Activated naive CD4-positive, alpha-beta T cell treated with anti-CD3 and anti-CD28 coated beads, Interleukin-2, amount 10 ng/mL, durations not matched to agents 7 days and 5 days (primary cell): ENCODE measurements around the gene CPXM2.

Experiments used
- CTCF ChIA-PET: fragments of 350-600 bp; sonication (Branson Sonifier 250); formaldehyde crosslinking; loops from one replicate; lab custom pipeline; 2021; ENCODE audit warnings: antibody characterized with exemption; lab: Charles Lee
- DNase-seq: peaks from one replicate; pipeline ENCODE4 v3.0.0-alpha.2; 2020
- H3K27ac Mint-ChIP-seq: one replicate; pipeline ENCODE4 v1.8.0; 2021; ENCODE audit warnings: mild to moderate bottlenecking, moderate library complexity, mixed read lengths
- H3K27me3 Mint-ChIP-seq: one replicate; pipeline ENCODE4 v1.8.0; 2021; ENCODE audit warnings: mild to moderate bottlenecking, mixed read lengths
- H3K36me3 Mint-ChIP-seq: one replicate; pipeline ENCODE4 v1.8.0; 2021; ENCODE audit warnings: mixed read lengths
- H3K4me1 Mint-ChIP-seq: one replicate; pipeline ENCODE4 v1.8.0; 2021; ENCODE audit warnings: mixed read lengths
- H3K4me3 Mint-ChIP-seq: one replicate; pipeline ENCODE4 v1.8.0; 2021; ENCODE audit warnings: mild to moderate bottlenecking, moderate library complexity, mixed read lengths
- H3K9me3 Mint-ChIP-seq: one replicate; pipeline ENCODE4 v1.8.0; 2021; ENCODE audit warnings: mixed read lengths

Gene CPXM2

DNA sequence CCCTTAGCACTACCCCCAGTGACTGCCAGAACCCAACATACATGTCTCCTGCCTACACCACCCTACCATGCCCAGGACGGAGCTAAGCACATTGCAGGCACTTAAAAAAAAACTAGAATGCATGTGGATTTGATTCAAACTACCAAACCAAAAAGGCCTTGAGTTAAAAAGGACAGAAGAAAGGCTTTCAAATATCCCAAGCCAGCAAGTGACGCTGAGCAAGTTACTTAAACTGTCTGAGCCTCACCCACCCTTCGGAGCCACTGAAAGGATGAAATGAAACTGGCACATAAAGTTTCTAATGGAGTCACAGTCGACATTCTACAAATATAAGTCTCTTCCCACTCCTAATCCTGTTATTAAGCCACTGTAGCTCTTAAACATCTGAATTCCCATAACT, 1.8 kb downstream of the CPXM2 start:
- Mint-ChIP-seq H3K36me3 (no peaks in the 10 kb centered on the region), H3K4me3 (no peak overlapping the region), H3K9me3 (no peaks in the 10 kb centered on the region), H3K4me1 (no peaks in the 10 kb centered on the region), H3K27me3 (peaks cover 30% of the 10 kb centered on the region), H3K27ac (no peak overlapping the region)
- CTCF ChIA-PET, result interaction anchor here (1.5 kb wide), 1 partner anchor 44 kb away, joined by 8 read pairs; no protein-coding TSS in a partner anchor
- no peak for DNase-seq

DNA sequence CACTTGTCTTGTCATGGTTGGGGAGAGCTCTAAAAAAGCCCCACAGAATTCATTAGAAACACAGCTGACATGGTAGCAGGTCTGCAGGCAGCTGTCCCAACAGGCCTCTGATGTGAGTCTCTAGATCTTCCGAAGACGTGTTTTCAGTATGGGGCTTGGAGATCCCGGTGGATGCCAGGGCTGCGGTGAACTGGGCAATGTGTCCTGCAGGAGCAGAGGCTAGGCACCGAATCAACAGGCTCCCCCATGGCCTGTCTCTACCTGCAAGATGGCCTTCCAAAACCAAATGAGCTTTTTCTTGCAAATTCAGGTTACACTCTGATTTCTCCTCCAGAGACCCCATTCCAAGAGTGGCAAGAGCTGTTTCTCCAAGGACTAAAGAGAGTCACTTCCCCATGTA, 2.9 kb downstream of the CPXM2 start:
- no peak overlapping the region for H3K4me3 Mint-ChIP-seq
- H3K27ac Mint-ChIP-seq, result no peak overlapping the region
- H3K4me1 Mint-ChIP-seq, result no peaks in the 10 kb centered on the region
- CTCF ChIA-PET, result interaction anchor here (1.5 kb wide), 1 partner anchor 43 kb away, joined by 8 read pairs; no protein-coding TSS in a partner anchor
- no peaks in the 10 kb centered on the region for H3K9me3 Mint-ChIP-seq
- DNase-seq, result no peak
- H3K36me3 Mint-ChIP-seq, result no peaks in the 10 kb centered on the region
- peaks cover 30% of the 10 kb centered on the region for H3K27me3 Mint-ChIP-seq

DNA sequence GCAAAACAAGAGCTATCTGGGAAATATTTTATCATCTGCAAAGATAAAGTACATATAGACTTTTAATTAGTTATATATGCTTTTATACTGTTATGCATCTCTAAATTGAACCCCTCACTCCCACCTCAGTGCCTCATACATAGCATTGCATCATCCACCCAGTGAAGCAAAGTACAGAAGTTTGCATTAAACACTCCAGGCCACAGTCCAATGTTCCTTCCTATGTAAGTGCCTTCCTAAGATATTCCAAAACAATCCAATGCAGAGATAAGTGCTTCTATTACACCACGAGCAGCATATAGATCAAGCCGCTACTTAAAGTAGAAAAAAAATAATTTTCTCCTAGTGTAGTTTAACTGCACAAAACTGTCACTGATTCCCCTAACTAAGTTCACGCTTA, 3.4 kb downstream of the CPXM2 start:
- no peak for DNase-seq
- H3K27me3 Mint-ChIP-seq, result peaks cover 28% of the 10 kb centered on the region
- no peak overlapping the region for H3K4me3 Mint-ChIP-seq
- H3K27ac Mint-ChIP-seq, result no peak overlapping the region
- H3K9me3 Mint-ChIP-seq, result no peaks in the 10 kb centered on the region
- H3K36me3 Mint-ChIP-seq, result no peaks in the 10 kb centered on the region
- CTCF ChIA-PET, result no interaction called here
- no peaks in the 10 kb centered on the region for H3K4me1 Mint-ChIP-seq

DNA sequence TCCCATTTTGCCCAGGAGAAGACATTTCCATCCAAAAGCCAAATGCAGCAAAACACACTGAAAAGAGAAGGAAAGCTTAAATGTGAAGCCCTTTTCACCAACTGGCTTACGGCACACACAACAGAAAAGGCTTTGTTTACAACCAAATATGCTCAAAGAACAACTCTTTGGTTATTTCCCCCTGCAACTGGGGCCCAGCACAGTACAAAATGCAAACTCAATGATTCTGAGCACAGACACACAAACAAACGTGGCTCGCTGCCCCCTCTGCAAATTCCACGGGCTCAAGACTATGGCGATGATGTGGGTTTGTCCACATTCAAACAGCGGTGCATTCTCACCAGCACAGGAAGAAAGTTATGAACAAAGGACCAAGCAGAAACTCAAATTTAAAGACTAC, 5.3 kb downstream of the CPXM2 start:
- Mint-ChIP-seq H3K27me3 (peaks cover 13% of the 10 kb centered on the region), H3K36me3 (no peaks in the 10 kb centered on the region), H3K9me3 (no peaks in the 10 kb centered on the region)

DNA sequence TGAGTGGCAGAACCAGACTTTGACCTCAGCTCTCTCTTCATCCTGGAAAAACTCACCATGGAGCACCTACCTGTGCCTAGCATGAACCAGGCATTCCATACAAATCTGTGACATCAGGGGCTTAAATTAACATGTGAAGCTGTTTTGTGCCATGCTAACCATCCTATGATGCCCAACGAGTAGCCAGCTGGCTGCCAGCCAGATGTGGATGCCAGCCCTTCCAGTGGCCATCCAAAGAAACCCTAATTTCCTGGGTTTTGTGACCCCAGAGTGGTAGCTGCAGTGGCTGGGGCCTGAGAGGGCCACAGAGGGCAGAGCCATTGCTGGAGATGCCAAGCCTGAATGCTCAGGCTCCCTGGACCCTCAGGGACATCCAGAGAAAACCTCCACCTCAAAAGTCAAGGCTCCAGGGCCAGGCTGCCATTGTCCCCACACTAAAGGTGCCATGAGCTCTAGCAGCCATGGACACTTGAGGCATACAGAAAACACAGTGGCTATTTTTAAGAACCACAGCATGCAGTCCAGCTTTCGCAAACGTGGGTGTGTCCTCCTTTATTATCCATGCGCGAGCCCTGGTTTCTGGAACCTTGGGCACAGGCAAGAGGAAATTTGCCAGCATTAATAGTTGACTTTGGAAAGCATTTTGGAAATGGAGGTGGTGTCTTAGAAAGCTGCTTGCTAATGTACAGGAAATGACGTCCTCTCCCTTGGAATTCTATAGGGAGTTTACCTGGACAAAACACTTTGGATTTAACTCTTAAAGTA, 6.0 kb downstream of the CPXM2 start:
- Mint-ChIP-seq H3K27me3 (peaks cover 6% of the 10 kb centered on the region), H3K9me3 (no peaks in the 10 kb centered on the region), H3K27ac (no peak overlapping the region), H3K4me1 (no peaks in the 10 kb centered on the region), H3K36me3 (no peaks in the 10 kb centered on the region), H3K4me3 (no peak overlapping the region)
- CTCF ChIA-PET, result no interaction called here
- no peak for DNase-seq

More for the DNA sequence above, 5.3 kb downstream of the CPXM2 start:
- CTCF ChIA-PET, result no interaction called here
- no peaks in the 10 kb centered on the region for H3K4me1 Mint-ChIP-seq
- no peak for DNase-seq
- no peak overlapping the region for H3K4me3 Mint-ChIP-seq
- H3K27ac Mint-ChIP-seq, result no peak overlapping the region

DNA sequence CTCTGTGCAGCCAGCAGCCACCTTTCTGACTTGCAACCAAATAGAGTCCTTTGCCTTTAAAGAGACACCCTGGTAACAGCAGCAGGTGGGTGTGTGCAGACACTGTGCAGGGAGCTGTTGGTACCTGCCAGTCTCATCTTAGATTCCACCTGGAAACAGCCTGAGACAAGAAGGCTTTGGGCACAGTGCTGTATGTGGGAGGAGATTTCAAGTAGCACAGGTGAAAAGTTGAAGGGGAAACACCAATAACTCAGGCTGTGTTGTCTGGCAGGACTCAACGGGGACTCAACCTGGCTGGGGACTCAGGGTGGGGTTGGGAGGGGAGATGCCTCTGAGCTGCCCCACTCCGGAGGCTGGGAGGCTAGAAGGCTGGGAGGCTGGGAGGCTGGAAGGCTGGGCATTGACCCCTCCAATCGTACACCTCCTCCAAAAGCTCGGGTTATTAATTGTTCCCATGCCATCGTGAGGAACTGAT, 6.7 kb downstream of the CPXM2 start:
- no peak overlapping the region for H3K4me3 Mint-ChIP-seq
- CTCF ChIA-PET, result no interaction called here
- H3K27me3 Mint-ChIP-seq, result no peaks in the 10 kb centered on the region
- no peak for DNase-seq
- no peaks in the 10 kb centered on the region for H3K9me3 Mint-ChIP-seq
- H3K27ac Mint-ChIP-seq, result no peak overlapping the region
- H3K4me1 Mint-ChIP-seq, result no peaks in the 10 kb centered on the region
- H3K36me3 Mint-ChIP-seq, result no peaks in the 10 kb centered on the region

DNA sequence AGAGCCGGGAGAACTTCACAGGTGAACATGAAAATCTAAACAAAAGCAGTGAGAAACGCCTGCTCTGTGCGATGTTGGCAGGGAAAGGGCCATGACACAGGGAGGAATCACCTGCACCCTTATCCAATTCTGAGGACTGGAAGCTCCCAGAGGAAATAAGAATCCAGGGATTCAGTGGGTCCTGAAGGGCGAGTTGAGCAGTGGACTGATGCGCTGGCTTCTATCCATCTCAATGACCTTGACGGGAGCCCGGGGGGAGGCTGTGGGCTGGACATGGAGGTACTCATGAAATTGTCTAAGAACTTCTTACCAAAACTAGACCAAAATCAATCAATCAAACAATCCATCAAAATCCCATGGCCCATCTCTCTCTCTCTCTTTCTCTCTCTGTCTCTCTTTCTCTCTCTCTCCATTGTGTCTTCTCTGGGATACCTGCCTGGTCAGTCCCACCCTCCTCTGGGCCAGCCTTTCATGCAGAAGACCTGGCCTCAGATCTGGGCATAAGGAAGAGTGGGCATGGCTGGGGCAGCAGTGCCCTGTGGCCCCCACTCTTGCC, 7.2 kb downstream of the CPXM2 start:
- H3K9me3 Mint-ChIP-seq, result no peaks in the 10 kb centered on the region

DNA sequence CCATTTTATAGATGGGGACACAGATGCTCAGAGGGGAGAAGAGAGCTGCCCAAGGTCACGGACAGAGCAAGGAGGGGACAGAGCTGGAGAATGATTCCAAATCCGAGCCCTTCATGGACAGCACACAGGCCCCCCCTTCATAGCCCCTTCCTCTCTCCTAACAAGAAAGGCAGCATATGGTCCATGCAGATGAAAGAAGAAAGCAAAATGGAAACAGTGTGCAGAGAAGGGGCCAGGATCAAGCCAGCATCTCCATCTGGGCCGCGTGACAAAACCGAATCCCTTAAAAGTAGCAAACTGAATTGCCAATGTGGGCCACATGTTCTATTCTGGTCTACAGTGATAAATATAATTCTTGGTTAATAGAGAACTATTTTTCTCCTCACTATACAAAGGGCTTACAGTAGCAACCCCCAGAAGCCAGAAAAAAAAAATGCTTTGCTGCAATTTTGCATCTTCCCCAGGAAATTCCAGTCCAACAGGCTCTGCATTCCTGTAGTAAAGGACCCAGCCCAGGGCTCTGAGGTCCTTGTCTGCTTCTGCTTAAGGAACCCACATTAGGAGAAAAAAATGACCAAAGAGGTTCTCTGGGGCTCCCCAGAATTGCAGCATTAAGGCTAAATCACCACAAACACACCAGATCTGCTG, 7.8 kb downstream of the CPXM2 start:
- Mint-ChIP-seq H3K27me3 (no peaks in the 10 kb centered on the region), H3K4me1 (no peaks in the 10 kb centered on the region), H3K36me3 (no peaks in the 10 kb centered on the region), H3K9me3 (no peaks in the 10 kb centered on the region), H3K4me3 (no peak overlapping the region), H3K27ac (no peak overlapping the region)
- CTCF ChIA-PET, result no interaction called here
- DNase-seq, result no peak

More for the DNA sequence above, 7.2 kb downstream of the CPXM2 start:
- H3K4me3 Mint-ChIP-seq, result no peak overlapping the region
- DNase-seq, result no peak
- CTCF ChIA-PET, result no interaction called here
- H3K27me3 Mint-ChIP-seq, result no peaks in the 10 kb centered on the region
- H3K4me1 Mint-ChIP-seq, result no peaks in the 10 kb centered on the region
- no peak overlapping the region for H3K27ac Mint-ChIP-seq
- H3K36me3 Mint-ChIP-seq, result no peaks in the 10 kb centered on the region

DNA sequence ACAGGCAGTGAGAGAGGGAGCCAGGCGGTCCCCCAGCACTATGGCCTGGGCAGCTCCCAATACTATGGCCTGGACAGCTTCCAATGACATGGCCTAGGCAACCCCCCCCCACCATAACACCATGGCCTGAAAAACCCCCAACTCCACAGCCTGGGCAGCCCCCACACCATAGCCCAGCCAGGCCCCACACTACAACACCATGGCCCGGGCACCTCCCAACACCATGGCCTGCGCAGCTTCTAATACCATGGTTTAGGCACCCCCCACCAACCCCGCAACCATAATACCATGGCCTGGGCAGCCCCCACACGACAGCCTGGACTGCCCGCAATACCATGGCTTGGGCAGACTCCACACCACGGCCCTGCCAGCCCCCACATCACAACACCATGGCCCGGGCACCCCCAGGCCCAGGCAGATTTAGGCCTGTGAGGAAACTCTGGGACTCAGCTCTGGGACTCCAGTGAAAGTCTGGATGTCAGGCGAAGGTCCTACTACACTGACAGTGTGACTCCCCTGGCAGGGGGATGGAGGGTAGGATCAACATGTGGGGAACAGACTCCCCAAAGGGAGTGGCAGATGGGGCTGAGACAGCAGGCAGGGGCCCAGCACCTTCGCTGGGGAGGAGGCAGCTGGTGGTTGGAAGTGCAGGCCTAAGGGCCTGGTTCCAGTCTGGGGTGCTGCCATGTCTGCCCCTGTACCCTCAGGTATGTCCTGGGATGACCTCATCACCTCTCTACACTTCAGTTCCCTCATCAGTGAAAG, 8.7 kb downstream of the CPXM2 start:
- no peaks in the 10 kb centered on the region for H3K36me3 Mint-ChIP-seq
- no peaks in the 10 kb centered on the region for H3K9me3 Mint-ChIP-seq
- CTCF ChIA-PET, result interaction anchor here (0.7 kb wide), 1 partner anchor 49 kb away, joined by 3 read pairs; no protein-coding TSS in a partner anchor
- H3K4me3 Mint-ChIP-seq, result no peak overlapping the region
- no peaks in the 10 kb centered on the region for H3K27me3 Mint-ChIP-seq
- no peaks in the 10 kb centered on the region for H3K4me1 Mint-ChIP-seq
- H3K27ac Mint-ChIP-seq, result no peak overlapping the region
- DNase-seq, result no peak

DNA sequence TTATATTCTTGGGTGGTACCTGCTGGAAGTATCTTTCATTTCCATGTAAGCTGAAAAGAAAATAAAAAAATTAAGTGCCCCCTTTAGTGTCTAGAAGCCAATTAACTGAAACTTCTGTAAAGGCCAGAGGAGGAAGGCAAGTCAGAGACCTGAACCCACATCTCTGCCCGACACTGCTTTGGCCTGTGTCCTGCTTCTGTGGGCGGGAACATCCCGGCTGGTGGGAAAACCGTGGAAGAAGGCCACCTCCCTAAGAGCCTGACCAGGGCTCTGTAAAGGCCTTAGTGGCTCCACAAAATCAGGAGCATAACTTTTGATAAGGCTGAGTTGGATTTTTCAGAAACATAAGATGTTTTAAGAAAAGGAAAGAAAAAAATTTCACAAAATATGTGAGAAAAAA, 9.4 kb downstream of the CPXM2 start:
- CTCF ChIA-PET, result no interaction called here
- H3K4me3 Mint-ChIP-seq, result no peak overlapping the region

DNA sequence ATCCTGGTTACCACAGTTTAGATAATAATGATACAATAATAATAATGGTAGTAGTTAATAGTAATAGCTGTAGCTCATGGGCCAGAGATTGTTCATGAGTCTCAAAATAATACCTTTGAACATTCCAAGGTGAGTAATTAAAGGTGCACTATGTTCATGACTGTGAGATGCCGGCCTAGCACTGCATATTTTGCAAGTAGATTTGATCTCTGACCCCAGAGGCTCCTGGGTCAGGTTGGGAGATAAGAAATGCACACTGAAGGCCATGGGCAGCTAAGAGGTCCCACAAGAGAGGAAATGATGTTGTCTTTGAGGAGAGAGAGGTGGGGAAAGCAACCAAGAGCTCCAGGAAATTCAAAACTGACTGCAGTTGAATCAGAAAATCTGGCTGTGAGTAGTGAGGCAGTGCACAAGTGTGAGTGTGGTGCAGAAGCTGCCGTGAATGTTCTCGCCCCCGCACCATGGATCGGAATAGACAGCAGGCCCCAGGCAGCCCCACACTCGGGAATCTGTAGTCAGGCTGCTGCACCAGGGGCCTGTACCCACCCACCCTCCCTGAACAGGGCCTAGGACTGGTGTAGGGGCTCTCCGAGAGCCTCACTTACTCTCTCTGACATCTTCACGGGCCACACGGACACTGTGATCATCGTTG, 11.9 kb downstream of the CPXM2 start:
- Mint-ChIP-seq H3K36me3 (no peaks in the 10 kb centered on the region), H3K9me3 (no peaks in the 10 kb centered on the region), H3K27ac (no peak overlapping the region), H3K4me3 (no peak overlapping the region), H3K4me1 (no peaks in the 10 kb centered on the region), H3K27me3 (no peaks in the 10 kb centered on the region)
- CTCF ChIA-PET, result interaction anchor here (0.7 kb wide), 1 partner anchor 39 kb away, joined by 3 read pairs; no protein-coding TSS in a partner anchor
- DNase-seq, result no peak

More for the DNA sequence above, 9.4 kb downstream of the CPXM2 start:
- H3K4me1 Mint-ChIP-seq, result no peaks in the 10 kb centered on the region
- no peaks in the 10 kb centered on the region for H3K9me3 Mint-ChIP-seq
- no peak for DNase-seq
- no peak overlapping the region for H3K27ac Mint-ChIP-seq
- no peaks in the 10 kb centered on the region for H3K36me3 Mint-ChIP-seq
- no peaks in the 10 kb centered on the region for H3K27me3 Mint-ChIP-seq

DNA sequence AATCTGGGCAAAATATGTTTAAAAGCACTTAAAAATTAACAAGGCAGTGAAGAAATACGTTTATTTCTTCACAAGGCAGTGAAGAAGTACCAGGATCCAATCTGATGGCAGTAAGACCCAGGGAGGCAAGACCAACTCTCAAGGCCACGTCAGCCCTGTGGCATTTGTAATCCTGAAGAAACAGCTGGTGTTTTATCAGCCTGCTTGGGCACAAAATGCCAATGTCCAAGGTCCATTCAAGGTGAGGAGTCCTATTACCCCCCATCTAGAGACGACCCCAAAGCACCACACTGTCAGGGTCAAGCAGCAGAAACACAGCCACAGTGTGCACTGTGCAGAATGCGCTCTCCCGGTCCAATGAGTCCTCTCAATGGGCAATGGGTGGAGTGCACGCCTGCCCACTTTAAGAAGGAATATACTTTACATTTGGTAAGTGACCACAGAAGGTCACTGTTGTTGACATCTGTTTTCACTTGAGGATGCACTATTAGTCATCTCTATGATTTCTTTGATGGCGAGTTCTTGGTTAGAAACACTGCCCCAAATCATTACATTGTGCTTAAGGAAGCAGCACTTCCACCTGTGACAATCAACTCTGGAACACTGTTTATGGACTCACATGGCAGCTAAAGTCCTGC, 12.8 kb downstream of the CPXM2 start:
- DNase-seq, result no peak
- Mint-ChIP-seq H3K4me1 (no peaks in the 10 kb centered on the region), H3K9me3 (no peaks in the 10 kb centered on the region), H3K36me3 (no peaks in the 10 kb centered on the region), H3K27ac (no peak overlapping the region), H3K4me3 (no peak overlapping the region), H3K27me3 (no peaks in the 10 kb centered on the region)
- CTCF ChIA-PET, result no interaction called here

DNA sequence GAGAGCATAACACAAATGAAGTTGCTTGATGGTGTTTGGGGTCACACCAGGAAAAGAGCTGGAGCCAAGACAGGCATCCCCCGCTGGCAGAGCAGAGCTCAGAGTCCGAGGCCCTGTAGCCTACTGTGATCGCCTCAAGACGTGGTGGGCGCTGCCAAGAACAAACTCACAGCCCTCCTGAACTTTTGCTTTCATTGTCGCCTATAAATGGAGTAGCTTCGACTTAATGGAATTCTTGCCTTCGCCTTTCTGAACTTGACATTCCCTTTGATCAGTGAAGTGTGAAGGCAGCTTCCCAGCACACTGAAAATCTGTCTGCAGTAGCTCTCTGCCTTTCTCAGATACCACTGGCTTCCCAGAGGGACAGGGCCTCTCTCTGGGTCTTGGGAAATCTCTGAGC, 21.3 kb downstream of the CPXM2 start:
- no peak for DNase-seq
- Mint-ChIP-seq H3K27ac (no peak overlapping the region), H3K4me3 (no peak overlapping the region)

More for the DNA sequence above, 21.3 kb downstream of the CPXM2 start:
- H3K9me3 Mint-ChIP-seq, result no peaks in the 10 kb centered on the region
- CTCF ChIA-PET, result no interaction called here
- H3K4me1 Mint-ChIP-seq, result no peaks in the 10 kb centered on the region
- H3K27me3 Mint-ChIP-seq, result no peaks in the 10 kb centered on the region
- no peaks in the 10 kb centered on the region for H3K36me3 Mint-ChIP-seq
